ENCODE measurements around the gene ALDH3A1.

ALDH3A1 gene

GRCh38 chr17:19747829-19748806, at the start of gene ALDH3A1:
Gene ALDH3A1 (minus strand): TSS chr17:19748298. CDS start chr17:19745129, 3,169 bp downstream.
- peak; percentile 77 for DNase-seq (ENCODE audit: low read depth)
- H3K4me3 ChIP-seq (ENCODE audit: low read length), result peak within 1 kb of the TSS; percentile 38
- TF ChIP-seq, protein P1, sequence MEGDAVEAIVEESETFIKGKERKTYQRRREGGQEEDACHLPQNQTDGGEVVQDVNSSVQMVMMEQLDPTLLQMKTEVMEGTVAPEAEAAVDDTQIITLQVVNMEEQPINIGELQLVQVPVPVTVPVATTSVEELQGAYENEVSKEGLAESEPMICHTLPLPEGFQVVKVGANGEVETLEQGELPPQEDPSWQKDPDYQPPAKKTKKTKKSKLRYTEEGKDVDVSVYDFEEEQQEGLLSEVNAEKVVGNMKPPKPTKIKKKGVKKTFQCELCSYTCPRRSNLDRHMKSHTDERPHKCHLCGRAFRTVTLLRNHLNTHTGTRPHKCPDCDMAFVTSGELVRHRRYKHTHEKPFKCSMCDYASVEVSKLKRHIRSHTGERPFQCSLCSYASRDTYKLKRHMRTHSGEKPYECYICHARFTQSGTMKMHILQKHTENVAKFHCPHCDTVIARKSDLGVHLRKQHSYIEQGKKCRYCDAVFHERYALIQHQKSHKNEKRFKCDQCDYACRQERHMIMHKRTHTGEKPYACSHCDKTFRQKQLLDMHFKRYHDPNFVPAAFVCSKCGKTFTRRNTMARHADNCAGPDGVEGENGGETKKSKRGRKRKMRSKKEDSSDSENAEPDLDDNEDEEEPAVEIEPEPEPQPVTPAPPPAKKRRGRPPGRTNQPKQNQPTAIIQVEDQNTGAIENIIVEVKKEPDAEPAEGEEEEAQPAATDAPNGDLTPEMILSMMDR (IDR thresholded peaks at IDR 0.05; ENCODE audit: insufficient read depth, low read depth, low read length, missing control alignments), result no peak

- no peak for DNase-seq (ENCODE audit: low read depth)
- H3K4me3 ChIP-seq (ENCODE audit: low read length), result no peak overlapping the region
- TF ChIP-seq, protein P1 (IDR thresholded peaks at IDR 0.05; ENCODE audit: insufficient read depth, low read depth, low read length, missing control alignments), result no peak
Observed at GRCh38 chr17:19796457-19796856, 48.4 kb upstream of the ALDH3A1 start.

DNA sequence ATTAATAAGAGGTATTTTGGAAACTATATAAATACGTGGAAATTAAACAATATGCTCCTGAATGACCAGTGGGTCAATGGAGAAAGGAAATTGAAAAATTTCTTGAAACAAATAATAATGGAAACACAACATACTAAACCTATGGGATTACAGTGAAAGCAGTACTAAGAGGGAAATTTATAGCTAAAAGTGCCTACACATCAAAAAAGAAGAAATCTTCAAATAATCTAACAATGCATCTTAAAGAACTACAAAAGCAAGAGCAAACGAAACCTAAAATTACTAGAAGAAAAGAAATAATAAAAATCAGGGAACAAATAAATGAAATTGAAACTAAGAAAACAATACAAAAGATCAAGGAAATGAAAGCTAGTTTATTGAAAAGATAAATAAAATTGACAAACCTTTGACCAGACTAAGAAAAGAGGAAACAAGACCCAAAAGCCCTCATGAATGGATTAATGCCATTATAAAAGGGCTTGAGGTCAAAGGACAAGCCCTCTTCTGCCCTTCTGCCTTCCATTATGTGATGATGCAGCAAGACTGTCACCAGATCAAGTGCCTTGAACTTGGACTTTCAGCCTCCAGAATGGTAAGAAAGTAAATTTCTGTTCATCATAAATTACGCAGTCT, 43.9 kb upstream of the ALDH3A1 start:
- no peak overlapping the region for H3K4me3 ChIP-seq (ENCODE audit: low read length)

GRCh38 chr17:19787733-19788357, 39.7 kb upstream of the ALDH3A1 start:
- TF ChIP-seq, protein P1 (IDR thresholded peaks at IDR 0.05; ENCODE audit: insufficient read depth, low read depth, low read length, missing control alignments), result no peak
- H3K4me3 ChIP-seq (ENCODE audit: low read length), result no peak overlapping the region
- peak; percentile 66 for DNase-seq (ENCODE audit: low read depth)

More for the DNA sequence above, 43.9 kb upstream of the ALDH3A1 start:
- TF ChIP-seq, protein P1 (IDR thresholded peaks at IDR 0.05; ENCODE audit: insufficient read depth, low read depth, low read length, missing control alignments), result no peak
- no peak for DNase-seq (ENCODE audit: low read depth)

DNA sequence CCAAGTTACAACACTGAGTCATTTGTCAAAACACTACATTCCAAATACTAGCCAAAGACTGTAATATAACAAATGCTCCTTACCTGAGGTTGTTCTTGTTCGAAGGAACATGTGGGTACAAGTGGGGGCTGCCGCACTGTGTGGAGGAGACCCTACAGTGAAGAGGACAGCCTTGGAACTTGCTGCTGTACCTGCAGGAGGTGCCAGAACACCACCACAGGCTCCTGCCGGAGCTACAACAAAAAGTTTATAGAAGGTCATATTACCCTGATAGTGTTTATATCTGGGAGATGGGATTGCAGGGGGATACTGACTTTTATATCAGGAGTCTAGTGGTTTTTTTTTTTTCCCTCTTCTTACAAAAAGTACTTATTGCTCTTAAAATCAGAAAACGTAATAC, 37.8 kb upstream of the ALDH3A1 start:
- no peak overlapping the region for H3K4me3 ChIP-seq (ENCODE audit: low read length)
- TF ChIP-seq, protein P1 (IDR thresholded peaks at IDR 0.05; ENCODE audit: insufficient read depth, low read depth, low read length, missing control alignments), result peak; percentile 30
- no peak for DNase-seq (ENCODE audit: low read depth)

GRCh38 chr17:19781488-19782458, 33.7 kb upstream of the ALDH3A1 start:
- no peak for DNase-seq (ENCODE audit: low read depth)
- TF ChIP-seq, protein P1 (IDR thresholded peaks at IDR 0.05; ENCODE audit: insufficient read depth, low read depth, low read length, missing control alignments), result no peak
- no peak overlapping the region for H3K4me3 ChIP-seq (ENCODE audit: low read length)
